HG03095 (cell line): ENCODE data around the gene SIPA1L3.
"Not testable (repeated sequence)": the region's sequence is repeated elsewhere in the genome, so short reads cannot be mapped to it uniquely, and the experiment has no call there.

Experiments used
- ATAC-seq: cut with Tn5 transposase; IDR thresholded peaks from one replicate; pipeline ENCODE4 v1.9.1; 2021; ENCODE audit warnings: moderate library complexity; ENCODE audit not compliant: unreplicated experiment

Gene SIPA1L3

GRCh38 chr19:38063928-38064327 is 156.9 kb downstream of the SIPA1L3 start:
- no peak for ATAC-seq

- ATAC-seq = no peak
Measured at GRCh38 chr19:38064661-38065425, 157.8 kb downstream of the SIPA1L3 start.

DNA sequence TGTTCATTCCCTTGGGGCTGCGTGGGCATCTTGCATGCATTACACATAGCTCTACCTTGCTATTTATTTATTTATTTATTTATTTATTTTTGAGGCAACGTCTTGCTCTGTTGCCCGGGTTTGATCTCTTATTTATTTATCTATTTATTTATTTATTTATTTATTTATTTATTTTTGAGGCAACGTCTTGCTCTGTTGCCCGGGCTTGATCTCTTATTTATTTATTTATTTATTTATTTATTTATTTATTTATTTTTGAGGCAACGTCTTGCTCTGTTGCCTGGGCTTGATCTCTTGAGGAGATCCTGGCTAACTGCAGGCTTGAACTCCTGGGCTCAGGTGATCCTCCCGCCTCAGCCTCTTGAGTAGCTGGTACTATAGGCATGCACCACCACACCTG is 158.8 kb downstream of the SIPA1L3 start:
- ATAC-seq = not testable (repeated sequence)

DNA sequence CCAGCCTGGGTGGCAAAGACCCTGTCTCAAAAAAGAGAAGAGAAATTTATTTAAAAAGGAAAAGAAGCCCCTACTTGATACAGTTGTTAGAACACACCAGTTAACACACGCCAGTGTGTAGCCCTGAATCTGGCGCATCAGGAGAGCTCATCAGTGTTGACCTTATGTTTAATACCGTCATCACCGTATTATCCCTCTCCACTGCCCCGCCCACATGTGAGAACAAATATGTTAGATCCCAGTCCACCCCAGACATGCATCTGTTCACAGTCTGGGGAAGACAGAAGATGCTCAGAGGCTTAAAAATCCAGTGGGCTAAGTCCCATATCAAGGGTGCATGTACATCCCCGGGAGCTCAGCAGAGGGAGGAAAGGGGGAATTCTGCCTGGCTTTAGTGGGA is 161.8 kb downstream of the SIPA1L3 start:
- ATAC-seq = no peak

- ATAC-seq = no peak
Measured at GRCh38 chr19:38070573-38070972, 163.6 kb downstream of the SIPA1L3 start.

DNA sequence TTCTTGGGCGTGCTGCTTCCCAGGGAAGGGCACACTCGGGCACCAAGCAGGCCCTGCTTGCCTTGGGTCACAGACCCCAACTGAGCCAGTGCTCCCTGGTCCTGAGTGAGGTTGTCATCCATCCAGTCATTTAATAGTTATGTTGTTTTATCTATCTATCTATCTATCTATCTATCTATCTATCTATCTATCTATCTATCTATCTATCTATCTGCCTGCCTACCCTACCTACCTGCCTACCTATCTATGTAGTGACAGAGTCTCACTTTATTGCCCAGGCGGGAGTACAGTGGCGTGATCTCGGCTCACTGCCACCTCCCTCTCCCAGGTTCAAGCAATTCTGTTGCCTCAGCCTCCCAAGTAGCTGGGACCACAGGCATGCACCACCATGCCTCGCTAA is 164.0 kb downstream of the SIPA1L3 start:
- not testable (repeated sequence) for ATAC-seq

DNA sequence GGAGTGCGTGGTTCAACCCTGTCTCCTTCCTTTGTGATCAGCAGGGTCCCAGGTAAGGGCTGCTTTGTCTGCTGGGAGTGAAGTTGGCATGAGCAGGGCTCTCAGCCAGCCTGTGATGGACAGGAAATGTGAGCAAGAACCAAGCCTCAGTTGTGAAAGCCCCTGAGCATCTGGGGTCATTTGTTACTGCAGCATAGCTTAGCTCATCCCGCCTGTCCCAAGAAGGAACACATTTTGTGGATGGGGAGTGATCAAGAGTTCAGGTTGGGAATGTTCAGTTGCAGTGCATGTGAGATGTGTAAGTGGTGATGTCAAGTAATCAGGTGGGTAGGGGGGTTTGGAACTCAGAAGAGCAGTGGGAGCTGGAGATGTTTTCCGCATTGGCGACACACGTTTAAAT is 164.6 kb downstream of the SIPA1L3 start:
- no peak for ATAC-seq

DNA sequence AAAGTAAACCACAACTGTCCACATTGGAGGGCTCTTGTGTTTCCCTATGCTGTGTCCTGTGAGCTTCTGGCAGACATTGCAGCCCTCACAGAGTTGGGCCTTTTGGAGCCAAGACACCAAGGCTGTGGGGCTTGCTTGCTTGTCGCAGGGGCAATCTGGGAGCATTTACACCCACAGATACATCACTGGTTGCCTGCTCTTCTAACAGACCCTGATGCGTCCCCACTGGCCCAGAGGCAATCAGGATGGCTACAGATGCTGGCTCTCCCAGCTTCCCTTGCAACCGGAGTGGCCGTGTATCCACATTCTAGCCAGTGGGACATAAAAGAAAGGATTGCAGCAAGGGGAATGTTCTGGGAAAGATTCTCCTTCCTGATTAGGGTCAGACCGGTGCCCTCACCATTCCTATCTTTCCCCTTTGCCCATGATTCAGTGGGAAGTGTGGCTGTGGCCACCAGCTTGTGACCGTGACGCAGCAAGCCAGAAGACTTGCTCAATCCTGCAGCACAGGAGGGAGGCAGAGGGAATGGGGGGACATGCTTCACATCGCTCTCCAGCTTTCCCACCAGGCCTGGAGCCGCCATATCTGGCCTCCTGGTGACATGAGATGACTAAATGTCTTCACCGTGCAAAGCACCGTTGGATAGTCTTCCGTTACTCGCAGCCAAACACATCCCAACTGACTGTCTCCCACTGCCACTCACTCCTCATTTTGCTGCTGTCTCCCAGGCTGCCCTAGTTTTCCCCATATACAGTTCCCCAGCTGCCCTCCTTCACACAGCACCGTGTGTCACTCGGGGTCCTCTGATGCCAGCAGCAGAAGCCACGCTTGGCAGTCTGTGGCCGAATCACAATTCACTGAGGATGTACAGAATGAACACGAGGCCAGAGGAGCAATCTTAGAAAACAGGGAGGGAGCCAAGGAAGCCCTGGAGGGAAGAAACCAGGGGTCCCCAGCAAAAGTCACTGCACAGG is 166.1 kb downstream of the SIPA1L3 start:
- ATAC-seq = no peak

- no peak for ATAC-seq
Measured at GRCh38 chr19:38073841-38074685, 167.1 kb downstream of the SIPA1L3 start.

- no peak for ATAC-seq
Measured at GRCh38 chr19:38076337-38076736, 169.3 kb downstream of the SIPA1L3 start.

DNA sequence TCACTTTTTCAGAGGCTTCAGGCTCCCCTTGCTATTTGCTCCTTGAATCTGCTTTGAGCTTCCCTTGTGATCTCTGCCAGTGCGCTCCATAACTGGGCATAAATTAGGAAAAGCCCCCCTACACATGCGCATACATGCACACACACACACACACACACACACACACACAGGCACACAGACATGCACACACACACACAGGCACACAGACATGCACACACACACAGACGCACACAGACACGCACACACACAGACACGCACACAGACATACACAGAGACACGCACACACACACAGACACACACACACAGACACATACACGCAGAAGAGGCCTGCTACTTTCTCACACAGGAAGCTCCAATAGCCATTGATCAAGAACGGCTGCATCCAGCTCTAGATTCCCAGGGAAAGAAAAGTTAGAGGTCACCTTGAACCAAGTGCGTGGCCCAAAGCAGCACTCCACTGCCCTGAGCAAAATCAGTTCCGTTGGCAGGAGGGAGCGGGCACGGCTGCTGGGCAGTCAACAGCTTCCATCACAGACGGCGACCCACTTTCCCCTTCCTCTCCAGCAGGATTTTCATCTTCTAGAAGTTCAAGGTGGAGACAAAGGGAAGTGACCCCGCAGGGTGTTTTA is 171.4 kb downstream of the SIPA1L3 start:
- no peak for ATAC-seq

- peak; percentile 82 for ATAC-seq
Measured at GRCh38 chr19:38079926-38080380, 172.9 kb downstream of the SIPA1L3 start.

GRCh38 chr19:38081547-38082255 is 174.7 kb downstream of the SIPA1L3 start:
- ATAC-seq = no peak

- no peak for ATAC-seq
Measured at GRCh38 chr19:38082256-38083118, 175.5 kb downstream of the SIPA1L3 start.

DNA sequence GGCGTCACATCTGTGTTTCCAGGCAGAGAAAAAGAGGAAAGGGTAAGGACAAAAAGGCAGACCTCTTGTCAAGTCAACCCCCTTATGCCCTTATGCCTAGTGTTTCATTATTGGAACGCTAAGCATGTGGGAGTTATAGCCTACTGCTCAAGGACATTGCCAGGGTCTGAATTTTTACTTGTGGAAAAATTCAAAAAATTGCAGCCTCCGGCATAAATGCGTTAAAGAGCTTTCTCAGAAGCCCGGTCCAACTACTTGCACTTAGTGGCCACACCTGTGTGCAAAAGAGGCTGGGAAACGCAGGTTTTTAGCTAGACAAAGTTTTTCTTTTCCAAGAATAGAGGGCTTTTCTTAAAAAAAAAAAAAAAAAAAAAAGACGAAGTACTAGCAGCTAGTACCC is 177.2 kb downstream of the SIPA1L3 start:
- no peak for ATAC-seq

DNA sequence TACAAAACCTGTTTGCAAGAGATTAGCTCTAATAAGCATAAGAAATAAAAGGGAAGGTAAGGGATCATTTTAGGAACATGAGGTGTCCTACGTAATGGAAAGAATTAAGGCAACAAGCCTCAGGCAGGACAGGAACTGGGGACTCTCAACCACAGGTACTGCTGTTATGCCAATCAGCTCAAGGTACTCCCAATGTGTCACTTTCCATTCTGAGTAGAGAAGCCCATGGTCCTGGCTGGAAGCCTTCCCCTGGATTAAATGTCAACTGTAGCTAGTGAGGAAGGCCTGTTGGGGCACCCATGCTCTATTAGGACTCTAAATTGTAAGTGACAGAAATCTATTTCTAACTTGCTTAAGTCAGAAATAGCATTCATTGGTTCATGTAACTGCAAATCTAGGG is 182.4 kb downstream of the SIPA1L3 start:
- no peak for ATAC-seq

DNA sequence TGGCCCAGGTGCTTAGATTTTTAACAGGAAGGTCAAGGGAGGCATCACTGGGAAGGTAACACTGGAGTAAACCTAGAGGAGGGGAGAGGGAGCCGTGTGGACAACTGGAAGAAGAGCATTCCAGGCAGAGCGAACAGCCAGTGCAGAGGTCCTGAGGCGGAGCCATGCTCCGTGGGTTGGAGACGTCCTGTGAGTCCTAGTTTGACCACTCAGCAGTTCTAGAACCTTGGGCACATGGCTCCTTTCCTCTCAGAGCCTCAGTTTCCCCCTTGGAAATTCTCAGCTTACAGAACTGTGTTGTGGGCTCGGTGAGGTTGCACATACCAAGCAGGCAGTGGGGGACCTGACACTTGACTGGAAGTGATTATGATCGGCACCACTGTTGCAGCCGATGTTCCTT is 186.1 kb downstream of the SIPA1L3 start:
- ATAC-seq = no peak

- ATAC-seq = no peak
Measured at GRCh38 chr19:38093587-38093986, 186.6 kb downstream of the SIPA1L3 start.
